Measurements from ENCODE around the gene ZNF420. TPM values are rescaled to one million over a fixed set of nuclear protein-coding genes. Genes with fewer than 3 reads are reported as not detected.
"Not testable (repeated sequence)": the region's sequence is repeated elsewhere in the genome, so short reads cannot be mapped to it uniquely, and the experiment has no call there.

ZNF420 gene
- total RNA-seq, 1 donor from 2014 or later: 9.6 TPM

GRCh38 chr19:37074111-37074510, 4.1 kb upstream of the ZNF420 start:
- DNase-seq: no peak
- H3K9me3 ChIP-seq (replicated peaks): peaks cover 22% of the 10 kb centered on the region
- H3K36me3 ChIP-seq: no peaks in the 10 kb centered on the region
- H3K27me3 ChIP-seq (ENCODE audit: low read depth): no peaks in the 10 kb centered on the region
- peaks cover 33% of the 10 kb centered on the region for H3K4me1 ChIP-seq
- no peak for TF ChIP-seq CTCF (IDR thresholded peaks at IDR 0.05; ENCODE audit: borderline replicate concordance)
- no peak overlapping the region for H3K4me3 ChIP-seq
- H3K27ac ChIP-seq (replicated peaks): no peak overlapping the region
- intact Hi-C loops (cut with micrococcal nuclease): no loop called here

- no peak for DNase-seq
- intact Hi-C loops (cut with micrococcal nuclease): no loop called here
- peaks cover 40% of the 10 kb centered on the region for H3K4me1 ChIP-seq
- peak overlapping the region; percentile 27 for H3K27ac ChIP-seq (replicated peaks)
- no peaks in the 10 kb centered on the region for H3K36me3 ChIP-seq
- H3K4me3 ChIP-seq: no peak overlapping the region
- peaks cover 14% of the 10 kb centered on the region for H3K9me3 ChIP-seq (replicated peaks)
- no peaks in the 10 kb centered on the region for H3K27me3 ChIP-seq (ENCODE audit: low read depth)
- no peak for TF ChIP-seq CTCF (IDR thresholded peaks at IDR 0.05; ENCODE audit: borderline replicate concordance)
Observed at GRCh38 chr19:37074819-37075362, 3.3 kb upstream of the ZNF420 start.

- H3K27ac ChIP-seq (replicated peaks); H3K36me3 ChIP-seq; H3K27me3 ChIP-seq (ENCODE audit: low read depth); intact Hi-C loops (cut with micrococcal nuclease); DNase-seq; H3K4me3 ChIP-seq: not testable (repeated sequence)
- peaks cover 14% of the 10 kb centered on the region for H3K9me3 ChIP-seq (replicated peaks)
- H3K4me1 ChIP-seq: peaks cover 43% of the 10 kb centered on the region
Observed at GRCh38 chr19:37076524-37076923, 1.7 kb upstream of the ZNF420 start.

- H3K9me3 ChIP-seq (replicated peaks): peaks cover 24% of the 10 kb centered on the region
- H3K27me3 ChIP-seq (ENCODE audit: low read depth): no peaks in the 10 kb centered on the region
- H3K4me3 ChIP-seq: peak overlapping the region; percentile 85
- peak overlapping the region; percentile 90 for H3K27ac ChIP-seq (replicated peaks)
- peaks cover 9% of the 10 kb centered on the region for H3K36me3 ChIP-seq
- TF ChIP-seq CTCF (IDR thresholded peaks at IDR 0.05; ENCODE audit: borderline replicate concordance): no peak
- DNase-seq: no peak
- H3K4me1 ChIP-seq: peaks cover 43% of the 10 kb centered on the region
- intact Hi-C loops (cut with micrococcal nuclease): no loop called here
Observed at GRCh38 chr19:37077501-37077933, 716 bp upstream of the ZNF420 start.

- Histone ChIP-seq H3K4me1 (peaks cover 43% of the 10 kb centered on the region), H3K27ac (replicated peaks) (peak overlapping the region; percentile 90), H3K36me3 (peaks cover 20% of the 10 kb centered on the region), H3K27me3 (ENCODE audit: low read depth) (no peaks in the 10 kb centered on the region), H3K4me3 (peak overlapping the region; percentile 85), H3K9me3 (replicated peaks) (peaks cover 35% of the 10 kb centered on the region)
- no peak for TF ChIP-seq CTCF (IDR thresholded peaks at IDR 0.05; ENCODE audit: borderline replicate concordance)
- intact Hi-C loops (cut with micrococcal nuclease): no loop called here
- DNase-seq: no peak
Observed at GRCh38 chr19:37078717-37079032, 442 bp downstream of the ZNF420 start.

GRCh38 chr19:37079238-37079637, 1.0 kb downstream of the ZNF420 start:
- Histone ChIP-seq H3K4me3 (peak overlapping the region; percentile 85), H3K4me1 (peaks cover 43% of the 10 kb centered on the region), H3K27ac (replicated peaks) (no peak overlapping the region), H3K27me3 (ENCODE audit: low read depth) (no peaks in the 10 kb centered on the region), H3K9me3 (replicated peaks) (peaks cover 41% of the 10 kb centered on the region), H3K36me3 (peaks cover 26% of the 10 kb centered on the region)
- DNase-seq: no peak
- no peak for TF ChIP-seq CTCF (IDR thresholded peaks at IDR 0.05; ENCODE audit: borderline replicate concordance)
- intact Hi-C loops (cut with micrococcal nuclease): no loop called here

All from left ventricle myocardium inferior (tissue), 1 donor.